GM18498 (cell line): ENCODE results near the gene PANX2.

ENCODE experiments used
- ATAC-seq: cut with Tn5 transposase; IDR thresholded peaks from one replicate; pipeline ENCODE4 v1.9.1; 2021; ENCODE audit warnings: mild to moderate bottlenecking, moderate library complexity; ENCODE audit not compliant: unreplicated experiment

The PANX2 gene

GRCh38 chr22:50211147-50211546 is 40.6 kb downstream of the PANX2 start:
- no peak for ATAC-seq

GRCh38 chr22:50213263-50213662 is 42.7 kb downstream of the PANX2 start:
- ATAC-seq: no peak

- no peak for ATAC-seq
Measured at GRCh38 chr22:50215297-50216054, 44.9 kb downstream of the PANX2 start.

- no peak for ATAC-seq
Measured at GRCh38 chr22:50216055-50216683, 45.6 kb downstream of the PANX2 start.

- no peak for ATAC-seq
Measured at GRCh38 chr22:50216684-50217520, 46.4 kb downstream of the PANX2 start.

- ATAC-seq: no peak
Measured at GRCh38 chr22:50217543-50218152, 47.1 kb downstream of the PANX2 start.

- no peak for ATAC-seq
Measured at GRCh38 chr22:50218153-50218995, 47.8 kb downstream of the PANX2 start.

GRCh38 chr22:50218996-50219727 is 48.6 kb downstream of the PANX2 start:
- no peak for ATAC-seq

GRCh38 chr22:50219800-50220602 is 49.5 kb downstream of the PANX2 start:
- no peak for ATAC-seq

- no peak for ATAC-seq
Measured at GRCh38 chr22:50220603-50221409, 50.3 kb downstream of the PANX2 start.

- ATAC-seq: no peak
Measured at GRCh38 chr22:50221410-50222300, 51.1 kb downstream of the PANX2 start.

- no peak for ATAC-seq
Measured at GRCh38 chr22:50222508-50222907, 52.0 kb downstream of the PANX2 start.

GRCh38 chr22:50224071-50224470 is 53.5 kb downstream of the PANX2 start:
- no peak for ATAC-seq

- ATAC-seq: no peak
Measured at GRCh38 chr22:50225200-50225969, 54.9 kb downstream of the PANX2 start.

GRCh38 chr22:50226063-50226874 is 55.7 kb downstream of the PANX2 start:
- ATAC-seq: no peak

- ATAC-seq: no peak
Measured at GRCh38 chr22:50226875-50227165, 56.3 kb downstream of the PANX2 start.
